WTC11 (cell line): ENCODE results near the gene ADAMTS2. TPM values are rescaled to one million over a fixed set of nuclear protein-coding genes. Genes with fewer than 3 reads are reported as not detected.

Experiments
- ATAC-seq: fragments of 200-7000 bp; cut with Tn5 transposase; 2 replicates; pipeline ENCODE4 v1.10.0; 2021; ENCODE audit warnings: mild to moderate bottlenecking, moderate library complexity
- CTCF ChIA-PET: fragments of 300-600 bp; sonication (Branson Sonifier 250); formaldehyde crosslinking; loops from one replicate; lab custom pipeline; 2021; ENCODE audit warnings: antibody characterized with exemption; lab: Charles Lee
- POLR2A ChIA-PET: fragments of 350-600 bp; sonication (Branson Sonifier 250); formaldehyde crosslinking; loops from one replicate; lab custom pipeline; 2021; ENCODE audit warnings: antibody characterized with exemption; lab: Charles Lee
- DNase-seq: peaks from one replicate; pipeline ENCODE4 v3.0.0; 2021; ENCODE audit warnings: low spot score
- H3K27ac Mint-ChIP-seq: 2 replicates; pipeline ENCODE4 v1.8.0; 2021; ENCODE audit warnings: mixed read lengths
- H3K27me3 Mint-ChIP-seq: 2 replicates; pipeline ENCODE4 v1.8.0; 2021; ENCODE audit warnings: low read depth, mild to moderate bottlenecking, moderate library complexity, mixed read lengths
- H3K36me3 Mint-ChIP-seq: 2 replicates; pipeline ENCODE4 v1.8.0; 2021; ENCODE audit warnings: mixed read lengths
- H3K4me1 Mint-ChIP-seq: 2 replicates; pipeline ENCODE4 v1.8.0; 2022; ENCODE audit warnings: mixed read lengths
- H3K4me3 Mint-ChIP-seq: 2 replicates; pipeline ENCODE4 v1.8.0; 2021; ENCODE audit warnings: mild to moderate bottlenecking, moderate library complexity, mixed read lengths
- H3K9me3 Mint-ChIP-seq: 2 replicates; pipeline ENCODE4 v1.8.0; 2021; ENCODE audit warnings: mixed read lengths
- CREM ChIP-seq: sonication (generic); formaldehyde crosslinking; IDR thresholded peaks from 2 replicates; pipeline ENCODE4 v1.8.1; 2022; ENCODE audit warnings: mild to moderate bottlenecking, missing genetic modification reagents, moderate library complexity
- EMX1 ChIP-seq: fragments of 250-450 bp; sonication (Bioruptor Pico); IDR thresholded peaks from 2 replicates; pipeline ENCODE4 v1.8.0; 2021; ENCODE audit warnings: mild to moderate bottlenecking
- ETV6 ChIP-seq: sonication (generic); formaldehyde crosslinking; IDR thresholded peaks from 2 replicates; pipeline ENCODE4 v1.8.1; 2022; ENCODE audit warnings: mild to moderate bottlenecking, missing genetic modification reagents
- FOXK1 ChIP-seq: sonication (generic); formaldehyde crosslinking; IDR thresholded peaks from 2 replicates; pipeline ENCODE4 v1.8.0; 2022; ENCODE audit warnings: mild to moderate bottlenecking, moderate library complexity, missing genetic modification reagents
- IRF1 ChIP-seq: sonication (generic); formaldehyde crosslinking; IDR thresholded peaks from 2 replicates; pipeline ENCODE4 v1.8.0; 2023; ENCODE audit warnings: missing genetic modification reagents
- JUN ChIP-seq: sonication (generic); formaldehyde crosslinking; IDR thresholded peaks from 2 replicates; pipeline ENCODE4 v1.8.0; 2023; ENCODE audit warnings: mild to moderate bottlenecking, missing genetic modification reagents
- KAT7 ChIP-seq: sonication (generic); formaldehyde crosslinking; IDR thresholded peaks from 2 replicates; pipeline ENCODE4 v1.8.1; 2023; ENCODE audit warnings: missing genetic modification reagents, mild to moderate bottlenecking, borderline replicate concordance
- MXD4 ChIP-seq: fragments of 250-450 bp; sonication (Bioruptor Pico); IDR thresholded peaks from 2 replicates; pipeline ENCODE4 v1.8.0; 2021; ENCODE audit warnings: mild to moderate bottlenecking, moderate library complexity, borderline replicate concordance
- MYBL2 ChIP-seq: sonication (generic); formaldehyde crosslinking; IDR thresholded peaks from 2 replicates; pipeline ENCODE4 v1.8.1; 2023; ENCODE audit warnings: mild to moderate bottlenecking, moderate library complexity, missing genetic modification reagents
- NR1H2 ChIP-seq: sonication (generic); formaldehyde crosslinking; IDR thresholded peaks from 2 replicates; pipeline ENCODE4 v1.9.0; 2021; ENCODE audit warnings: mild to moderate bottlenecking, moderate library complexity, missing genetic modification reagents
- NR2C2 ChIP-seq: sonication (generic); formaldehyde crosslinking; IDR thresholded peaks from 2 replicates; pipeline ENCODE4 v1.8.0; 2022; ENCODE audit warnings: mild to moderate bottlenecking, missing genetic modification reagents
- OVOL2 ChIP-seq: fragments of 250-450 bp; sonication (Bioruptor Pico); IDR thresholded peaks from 2 replicates; pipeline ENCODE4 v1.9.0; 2021; ENCODE audit warnings: mild to moderate bottlenecking, borderline replicate concordance
- PRRX2 ChIP-seq: fragments of 250-450 bp; sonication (Bioruptor Pico); IDR thresholded peaks from 2 replicates; pipeline ENCODE4 v1.8.0; 2021; ENCODE audit warnings: mild to moderate bottlenecking
- RORB ChIP-seq: fragments of 250-450 bp; sonication (Bioruptor Pico); IDR thresholded peaks from 2 replicates; pipeline ENCODE4 v1.9.0; 2021; ENCODE audit warnings: mild to moderate bottlenecking
- SP1 ChIP-seq: sonication (generic); formaldehyde crosslinking; conservative IDR thresholded peaks from 2 replicates; pipeline ENCODE4 v1.8.1; 2022; ENCODE audit warnings: missing genetic modification reagents
- TCF7 ChIP-seq: sonication (generic); formaldehyde crosslinking; IDR thresholded peaks from 2 replicates; pipeline ENCODE4 v1.8.0; 2022; ENCODE audit warnings: mild to moderate bottlenecking, low read depth, missing genetic modification reagents, moderate library complexity
- TEAD1 ChIP-seq: sonication (generic); formaldehyde crosslinking; IDR thresholded peaks from 2 replicates; pipeline ENCODE4 v1.8.0; 2022; ENCODE audit warnings: mild to moderate bottlenecking, missing genetic modification reagents
- ZBTB21 ChIP-seq: sonication (generic); formaldehyde crosslinking; IDR thresholded peaks from 2 replicates; pipeline ENCODE4 v1.8.1; 2023; ENCODE audit warnings: mild to moderate bottlenecking, missing genetic modification reagents, borderline replicate concordance
- ZNF232 ChIP-seq: sonication (generic); formaldehyde crosslinking; IDR thresholded peaks from 2 replicates; pipeline ENCODE4 v1.8.0; 2022; ENCODE audit warnings: mild to moderate bottlenecking, missing genetic modification reagents
- ZNF281 ChIP-seq: sonication (generic); formaldehyde crosslinking; IDR thresholded peaks from 2 replicates; pipeline ENCODE4 v1.8.0; 2023; ENCODE audit warnings: mild to moderate bottlenecking, missing genetic modification reagents
- ZNF396 ChIP-seq: fragments of 250-450 bp; sonication (Bioruptor Pico); IDR thresholded peaks from 2 replicates; pipeline ENCODE4 v1.8.0; 2021; ENCODE audit warnings: mild to moderate bottlenecking, moderate library complexity, borderline replicate concordance
- ZNF423 ChIP-seq: fragments of 250-450 bp; sonication (Bioruptor Pico); IDR thresholded peaks from 2 replicates; pipeline ENCODE4 v2.1.2; 2022; ENCODE audit warnings: mild to moderate bottlenecking, moderate library complexity
- total RNA-seq: library from RNA; stranded (reverse); gene quantifications from 3 replicates; pipeline ENCODE4 v1.2.3, GENCODE V29; 2021
- TF ChIP-seq, protein P1 (sequence below): sonication (generic); formaldehyde crosslinking; IDR thresholded peaks from 2 replicates; pipeline ENCODE4 v1.8.1; 2022; ENCODE audit warnings: low read depth, missing genetic modification reagents, borderline replicate concordance
- TF ChIP-seq, protein P2 (sequence below): sonication (generic); formaldehyde crosslinking; IDR thresholded peaks from 2 replicates; pipeline ENCODE4 v1.8.1; 2023; ENCODE audit warnings: mild to moderate bottlenecking, missing genetic modification reagents

The ADAMTS2 gene
- total RNA-seq, 1 experiment from 2014 or later, result 11.2 TPM

- peaks cover 7% of the 10 kb centered on the region for H3K27me3 Mint-ChIP-seq
- no peak overlapping the region; the same call in 1 of the 2 replicates for H3K27ac Mint-ChIP-seq
- no peak overlapping the region for H3K4me3 Mint-ChIP-seq
- ChIA-PET POLR2A (no interaction called here), CTCF (interaction anchor here (2.4 kb wide), 1 partner anchor 21 kb away, joined by 7 read pairs; no protein-coding TSS in a partner anchor)
- TF ChIP-seq EMX1 (no peak), TCF7 (CRISPR knock-in tag) (no peak), JUN (CRISPR knock-in tag) (no peak), ZNF232 (CRISPR knock-in tag) (no peak), IRF1 (no peak), MXD4 (CRISPR knock-in tag) (no peak), OVOL2 (CRISPR knock-in tag) (no peak), TEAD1 (CRISPR knock-in tag) (no peak)
- TF ChIP-seq, protein P1, sequence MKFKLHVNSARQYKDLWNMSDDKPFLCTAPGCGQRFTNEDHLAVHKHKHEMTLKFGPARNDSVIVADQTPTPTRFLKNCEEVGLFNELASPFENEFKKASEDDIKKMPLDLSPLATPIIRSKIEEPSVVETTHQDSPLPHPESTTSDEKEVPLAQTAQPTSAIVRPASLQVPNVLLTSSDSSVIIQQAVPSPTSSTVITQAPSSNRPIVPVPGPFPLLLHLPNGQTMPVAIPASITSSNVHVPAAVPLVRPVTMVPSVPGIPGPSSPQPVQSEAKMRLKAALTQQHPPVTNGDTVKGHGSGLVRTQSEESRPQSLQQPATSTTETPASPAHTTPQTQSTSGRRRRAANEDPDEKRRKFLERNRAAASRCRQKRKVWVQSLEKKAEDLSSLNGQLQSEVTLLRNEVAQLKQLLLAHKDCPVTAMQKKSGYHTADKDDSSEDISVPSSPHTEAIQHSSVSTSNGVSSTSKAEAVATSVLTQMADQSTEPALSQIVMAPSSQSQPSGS (CRISPR knock-in tag), result no peak
- peak; percentile 10 for DNase-seq
- H3K36me3 Mint-ChIP-seq, result no peaks in the 10 kb centered on the region
- H3K9me3 Mint-ChIP-seq, result no peaks in the 10 kb centered on the region
- H3K4me1 Mint-ChIP-seq, result peaks cover 18% of the 10 kb centered on the region
- no peak for ATAC-seq
Measured at GRCh38 chr5:179322071-179323025, 22.9 kb downstream of the ADAMTS2 start.

- no peak overlapping the region for H3K27ac Mint-ChIP-seq
- TF ChIP-seq ZNF423 (no peak), SP1 (no peak), ZNF281 (no peak), PRRX2 (no peak), NR2C2 (CRISPR knock-in tag) (no peak)
- H3K9me3 Mint-ChIP-seq, result no peaks in the 10 kb centered on the region
- no peak overlapping the region for H3K4me3 Mint-ChIP-seq
- H3K36me3 Mint-ChIP-seq, result no peaks in the 10 kb centered on the region
- ChIA-PET CTCF (no interaction called here), POLR2A (no interaction called here)
- H3K4me1 Mint-ChIP-seq, result peaks cover 10% of the 10 kb centered on the region
- ATAC-seq (no peak), DNase-seq (peak; percentile 4)
- H3K27me3 Mint-ChIP-seq, result no peaks in the 10 kb centered on the region
Measured at GRCh38 chr5:179321206-179321987, 23.9 kb downstream of the ADAMTS2 start.

GRCh38 chr5:179319741-179320281, 25.4 kb downstream of the ADAMTS2 start:
- ATAC-seq (no peak), DNase-seq (peak; percentile 13)
- Mint-ChIP-seq H3K4me1 (0 out of 2 replicates have a peak, but pooled peaks cover 6% of the 10 kb centered on the region), H3K36me3 (no peaks in the 10 kb centered on the region), H3K27me3 (no peaks in the 10 kb centered on the region), H3K27ac (peak overlapping the region; percentile 8; the same call in 1 of the 2 replicates), H3K4me3 (no peak overlapping the region), H3K9me3 (peaks cover 7% of the 10 kb centered on the region; the same call in 1 of the 2 replicates)
- POLR2A ChIA-PET, result no interaction called here
- CTCF ChIA-PET, result no interaction called here
- TF ChIP-seq RORB (CRISPR knock-in tag) (no peak), FOXK1 (CRISPR knock-in tag) (no peak), CREM (no peak), ZNF396 (CRISPR knock-in tag) (no peak), ZBTB21 (CRISPR knock-in tag) (no peak), MXD4 (CRISPR knock-in tag) (no peak), ETV6 (CRISPR knock-in tag) (no peak), NR1H2 (CRISPR knock-in tag) (no peak), MYBL2 (CRISPR knock-in tag) (no peak), KAT7 (CRISPR knock-in tag) (no peak), IRF1 (no peak)
- TF ChIP-seq, protein P2, sequence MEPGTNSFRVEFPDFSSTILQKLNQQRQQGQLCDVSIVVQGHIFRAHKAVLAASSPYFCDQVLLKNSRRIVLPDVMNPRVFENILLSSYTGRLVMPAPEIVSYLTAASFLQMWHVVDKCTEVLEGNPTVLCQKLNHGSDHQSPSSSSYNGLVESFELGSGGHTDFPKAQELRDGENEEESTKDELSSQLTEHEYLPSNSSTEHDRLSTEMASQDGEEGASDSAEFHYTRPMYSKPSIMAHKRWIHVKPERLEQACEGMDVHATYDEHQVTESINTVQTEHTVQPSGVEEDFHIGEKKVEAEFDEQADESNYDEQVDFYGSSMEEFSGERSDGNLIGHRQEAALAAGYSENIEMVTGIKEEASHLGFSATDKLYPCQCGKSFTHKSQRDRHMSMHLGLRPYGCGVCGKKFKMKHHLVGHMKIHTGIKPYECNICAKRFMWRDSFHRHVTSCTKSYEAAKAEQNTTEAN (CRISPR knock-in tag), result no peak
